ENCODE data around the gene HS3ST3B1.

DNA sequence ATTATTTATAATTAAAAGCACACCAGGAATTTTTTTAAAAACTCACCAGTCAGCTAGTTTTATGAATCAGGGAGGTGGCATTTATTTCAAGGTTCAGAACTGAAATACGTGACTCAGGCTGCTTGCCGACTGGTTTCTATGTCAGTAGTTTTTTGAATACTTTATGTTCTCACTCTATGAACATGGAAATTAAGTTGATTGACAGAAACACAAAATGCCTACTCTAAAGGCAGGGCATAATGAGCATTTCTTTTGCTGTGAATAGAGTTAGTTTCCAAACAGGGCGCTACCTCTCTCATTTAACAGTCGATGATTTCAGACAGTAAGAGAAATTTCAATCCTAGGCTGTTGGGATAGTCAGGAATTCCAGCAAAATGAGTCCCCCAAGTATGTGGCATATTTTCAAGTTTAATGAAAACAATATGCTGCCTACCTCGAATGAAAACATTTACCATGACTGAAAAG is 6.7 kb downstream of the HS3ST3B1 start:
- TF ChIP-seq, protein P1, sequence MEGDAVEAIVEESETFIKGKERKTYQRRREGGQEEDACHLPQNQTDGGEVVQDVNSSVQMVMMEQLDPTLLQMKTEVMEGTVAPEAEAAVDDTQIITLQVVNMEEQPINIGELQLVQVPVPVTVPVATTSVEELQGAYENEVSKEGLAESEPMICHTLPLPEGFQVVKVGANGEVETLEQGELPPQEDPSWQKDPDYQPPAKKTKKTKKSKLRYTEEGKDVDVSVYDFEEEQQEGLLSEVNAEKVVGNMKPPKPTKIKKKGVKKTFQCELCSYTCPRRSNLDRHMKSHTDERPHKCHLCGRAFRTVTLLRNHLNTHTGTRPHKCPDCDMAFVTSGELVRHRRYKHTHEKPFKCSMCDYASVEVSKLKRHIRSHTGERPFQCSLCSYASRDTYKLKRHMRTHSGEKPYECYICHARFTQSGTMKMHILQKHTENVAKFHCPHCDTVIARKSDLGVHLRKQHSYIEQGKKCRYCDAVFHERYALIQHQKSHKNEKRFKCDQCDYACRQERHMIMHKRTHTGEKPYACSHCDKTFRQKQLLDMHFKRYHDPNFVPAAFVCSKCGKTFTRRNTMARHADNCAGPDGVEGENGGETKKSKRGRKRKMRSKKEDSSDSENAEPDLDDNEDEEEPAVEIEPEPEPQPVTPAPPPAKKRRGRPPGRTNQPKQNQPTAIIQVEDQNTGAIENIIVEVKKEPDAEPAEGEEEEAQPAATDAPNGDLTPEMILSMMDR (IDR thresholded peaks at IDR 0.05; ENCODE audit: low read length): no peak
- TF ChIP-seq EZH2phosphoT487 (IDR thresholded peaks at IDR 0.05; ENCODE audit: low read length) (no peak), EZH2 (optimal IDR thresholded peaks at IDR 0.05; ENCODE audit: low read depth, low read length) (no peak)
